HG02840 (cell line): Measurements from ENCODE around the gene GRHL1.

Experiments used
- ATAC-seq: cut with Tn5 transposase; IDR thresholded peaks from one replicate; pipeline ENCODE4 v1.9.1; 2021; ENCODE audit warnings: mild to moderate bottlenecking, moderate library complexity, moderate number of reproducible peaks; ENCODE audit not compliant: unreplicated experiment, low FRiP score

The GRHL1 gene

DNA sequence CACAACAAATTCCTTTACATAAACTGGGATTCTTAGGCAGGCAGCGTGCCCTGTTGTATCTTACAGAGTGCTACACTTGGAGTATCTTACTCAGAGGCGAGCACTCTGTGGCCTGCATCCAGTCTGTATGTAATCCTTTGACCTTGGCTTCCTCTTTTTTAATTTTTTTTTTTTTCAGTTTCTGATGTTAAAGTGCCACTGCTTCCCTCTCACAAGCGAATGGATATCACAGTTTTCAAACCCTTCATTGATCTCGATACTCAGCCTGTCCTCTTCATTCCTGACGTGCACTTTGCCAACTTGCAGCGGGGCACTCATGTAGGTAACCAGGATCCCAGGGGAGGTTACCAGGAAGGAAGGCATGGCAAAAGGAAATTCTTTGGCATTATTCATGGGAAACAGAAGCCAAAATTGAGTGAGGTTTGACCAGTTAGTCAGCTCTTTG lies 40.4 kb downstream of the GRHL1 start:
- ATAC-seq, result no peak

GRCh38 chr2:9992427-9993187 lies 41.1 kb downstream of the GRHL1 start:
- no peak for ATAC-seq

DNA sequence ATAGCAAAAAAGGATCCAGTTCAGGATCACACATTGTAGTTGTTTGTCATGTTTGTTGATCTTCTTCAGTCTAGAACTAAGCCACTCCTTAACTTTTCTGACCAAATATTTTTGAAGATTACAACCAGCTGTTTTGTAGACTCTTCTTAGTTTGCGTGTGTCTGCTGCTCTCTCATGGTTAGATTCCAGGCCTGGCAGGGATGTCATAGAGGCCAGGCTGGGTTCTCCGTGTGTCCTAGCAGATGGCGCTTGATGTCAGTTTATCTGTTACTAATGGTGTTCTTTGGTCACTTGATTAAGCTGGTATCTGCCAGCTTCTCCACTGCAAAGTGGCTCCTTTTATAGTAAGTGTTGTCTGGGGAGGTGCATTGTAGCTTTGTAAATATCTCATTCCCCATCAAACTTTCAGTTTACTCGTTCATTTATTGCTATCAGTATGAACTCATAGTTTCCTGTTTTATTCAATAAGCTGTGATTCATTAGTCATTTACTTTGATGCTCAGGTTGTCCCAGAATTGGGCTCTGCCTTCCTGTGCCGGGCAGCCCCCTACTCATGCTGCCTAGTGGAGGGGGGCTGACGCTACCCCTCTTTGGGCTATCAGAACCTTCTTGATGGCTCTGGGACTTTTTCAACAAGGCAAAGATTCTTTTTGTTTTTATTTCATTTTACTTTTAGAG lies 42.1 kb downstream of the GRHL1 start:
- no peak for ATAC-seq

DNA sequence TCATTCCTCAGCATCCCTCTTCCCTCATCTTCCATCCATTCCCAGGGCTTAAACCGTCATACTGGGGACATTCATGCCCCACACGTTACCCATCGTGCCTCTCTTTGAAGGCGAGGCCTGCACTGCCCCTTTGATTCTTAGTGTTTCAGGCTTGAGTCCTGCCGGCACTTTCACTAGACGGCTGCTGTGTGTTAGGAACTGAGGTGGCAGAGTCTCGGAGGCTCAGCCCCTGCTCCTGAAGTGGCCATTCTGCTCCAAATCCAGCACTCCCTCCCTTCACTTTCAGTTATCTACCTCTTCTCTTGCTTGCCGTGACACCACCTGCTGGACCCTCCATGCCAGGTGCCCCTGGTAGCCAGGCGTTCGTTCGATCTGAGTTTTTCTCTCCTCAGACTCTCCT lies 43.0 kb downstream of the GRHL1 start:
- no peak for ATAC-seq

DNA sequence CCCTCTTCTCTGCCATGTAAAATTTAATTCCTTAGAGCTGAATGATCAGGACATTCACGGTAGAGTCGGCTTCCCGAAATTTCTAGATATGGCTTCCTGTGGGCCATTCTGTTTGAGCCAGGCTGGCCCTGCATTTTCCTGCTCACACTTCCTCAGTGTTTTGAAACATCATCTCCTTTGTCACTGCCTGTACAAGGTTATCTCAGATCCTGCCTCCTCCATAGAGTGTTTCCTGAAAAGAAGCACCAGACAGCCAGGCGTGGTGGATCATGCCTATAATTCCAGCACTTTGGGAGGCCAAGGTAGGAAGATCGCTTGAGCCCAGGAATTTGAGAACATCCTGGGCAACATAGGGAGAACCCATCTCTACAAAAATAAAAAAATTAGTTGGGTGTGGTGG lies 43.6 kb downstream of the GRHL1 start:
- ATAC-seq, result no peak

DNA sequence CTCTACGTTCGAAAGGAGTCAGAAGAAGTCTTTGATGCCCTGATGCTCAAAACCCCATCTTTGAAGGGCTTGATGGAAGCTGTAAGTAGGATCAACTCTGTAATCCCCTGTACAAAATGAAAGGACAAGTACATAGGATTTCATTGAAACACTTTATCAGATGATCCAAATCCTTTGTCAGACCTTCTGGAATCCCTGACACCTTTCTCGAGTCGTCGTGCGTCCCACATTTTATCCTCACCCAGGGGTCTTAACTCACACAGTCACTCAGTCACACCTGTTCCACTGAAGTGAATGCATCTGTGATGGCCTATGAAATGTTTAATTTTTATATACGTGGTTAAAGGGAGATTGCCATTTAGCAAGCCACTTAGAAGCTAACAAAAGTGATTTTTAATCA lies 44.8 kb downstream of the GRHL1 start:
- no peak for ATAC-seq

- no peak for ATAC-seq
Observed at GRCh38 chr2:9997936-9998335, 46.4 kb downstream of the GRHL1 start.

DNA sequence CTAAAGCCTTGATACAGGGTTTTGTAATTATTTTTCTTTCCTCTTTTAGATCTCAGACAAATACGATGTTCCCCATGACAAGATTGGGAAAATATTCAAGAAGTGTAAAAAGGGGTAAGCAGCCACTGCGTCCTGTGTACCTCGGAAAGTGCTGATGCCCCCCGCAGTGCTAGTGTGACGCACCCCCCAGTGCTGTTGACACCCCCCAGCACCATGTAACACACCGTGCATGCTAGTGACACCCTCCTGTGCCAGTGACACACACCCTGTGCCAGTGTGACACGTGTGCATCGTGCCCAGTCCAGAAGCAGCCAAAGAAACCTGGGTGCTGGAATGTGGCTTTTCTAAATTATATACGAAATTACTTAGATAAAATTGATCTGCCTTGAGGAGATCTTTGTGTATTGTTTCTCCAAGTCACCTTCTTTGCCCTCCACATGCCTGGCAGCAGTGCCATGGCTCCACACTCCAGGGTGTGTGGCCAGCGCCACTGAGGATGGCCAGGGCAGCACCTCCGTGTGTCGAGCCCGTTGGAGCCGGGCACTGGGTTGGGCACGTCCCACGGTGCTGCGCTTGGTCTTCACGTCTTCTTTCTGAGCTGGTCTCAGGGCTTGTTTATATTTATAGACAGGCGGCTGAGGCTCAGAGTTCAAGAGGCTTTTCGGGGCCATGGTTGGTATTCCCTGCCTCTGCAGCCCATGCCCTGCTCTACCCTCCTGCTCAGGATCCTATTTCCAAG lies 47.6 kb downstream of the GRHL1 start:
- ATAC-seq, result no peak

- no peak for ATAC-seq
Observed at GRCh38 chr2:9999693-10000092, 48.2 kb downstream of the GRHL1 start.

DNA sequence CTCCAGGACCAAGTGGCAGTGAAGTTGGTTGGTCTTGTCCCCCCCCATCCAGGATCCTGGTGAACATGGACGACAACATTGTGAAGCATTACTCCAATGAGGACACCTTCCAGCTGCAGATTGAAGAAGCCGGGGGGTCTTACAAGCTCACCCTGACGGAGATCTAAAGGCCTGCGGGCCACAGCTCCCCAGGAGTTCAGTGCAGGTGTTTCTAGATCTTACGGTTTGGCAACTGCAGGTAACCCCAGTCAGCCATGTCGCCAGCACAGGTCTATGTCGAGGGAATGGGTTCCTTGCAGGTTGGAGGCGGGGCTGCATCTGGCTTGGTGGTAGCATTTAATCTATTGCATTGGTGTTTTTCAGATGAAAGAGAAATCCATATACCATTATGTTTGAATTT lies 49.0 kb downstream of the GRHL1 start:
- ATAC-seq, result no peak

DNA sequence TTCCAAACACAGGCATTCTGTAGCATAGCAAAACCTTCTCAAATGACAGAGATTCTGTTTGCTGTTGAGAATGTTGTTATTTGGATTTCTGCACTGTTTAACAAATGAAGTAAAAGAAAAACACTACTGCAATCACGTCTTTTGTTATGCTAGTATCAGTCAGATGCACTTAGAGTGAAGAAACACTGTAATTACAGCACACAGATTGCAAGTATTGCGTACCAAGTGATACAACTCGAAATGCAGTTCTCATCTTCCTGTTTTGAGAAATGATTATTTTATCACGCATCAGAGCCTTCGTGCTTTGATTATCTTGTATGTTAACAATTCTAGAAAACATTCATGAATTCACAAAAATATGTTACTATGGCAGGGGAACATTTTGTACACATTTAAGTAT lies 50.1 kb downstream of the GRHL1 start:
- no peak for ATAC-seq

DNA sequence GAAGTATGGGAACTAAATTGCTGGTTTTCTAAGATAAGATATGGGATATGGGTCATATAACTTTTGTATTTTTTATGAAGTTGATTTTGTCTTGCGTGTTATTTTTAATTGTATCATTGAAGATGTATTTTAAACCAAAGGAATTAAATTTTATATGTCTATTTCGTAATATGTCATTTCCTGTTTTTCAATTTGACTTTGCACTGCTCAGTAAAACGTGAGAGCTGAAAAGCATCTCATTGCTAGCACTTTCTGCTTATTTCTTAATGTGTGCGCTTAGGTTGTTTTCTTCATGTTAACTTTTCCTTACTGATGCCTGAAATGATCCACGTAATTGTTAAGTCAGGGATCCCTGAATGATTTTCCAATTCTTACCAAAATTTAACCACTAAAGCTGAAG lies 50.6 kb downstream of the GRHL1 start:
- no peak for ATAC-seq

DNA sequence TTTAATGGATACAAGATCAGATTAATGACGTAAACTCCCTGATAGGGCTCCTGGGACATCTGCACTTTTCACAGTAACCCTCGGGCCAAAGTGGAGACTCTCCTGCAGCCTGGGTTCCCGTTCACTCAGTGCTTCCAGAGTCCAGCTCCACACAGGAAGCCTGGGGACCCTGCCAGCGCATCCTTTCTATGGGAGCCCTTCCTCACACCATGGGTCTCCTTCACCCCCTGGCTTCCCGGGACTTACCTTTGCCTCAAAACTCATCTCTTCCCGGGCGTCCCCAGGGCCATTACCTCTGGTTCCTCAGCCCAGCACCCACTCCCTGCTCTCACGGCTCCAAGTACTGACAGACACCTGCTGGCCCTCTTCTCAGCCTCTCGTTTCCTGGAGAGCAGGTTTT lies 51.2 kb downstream of the GRHL1 start:
- no peak for ATAC-seq

GRCh38 chr2:10003206-10004125 lies 52.0 kb downstream of the GRHL1 start:
- ATAC-seq, result no peak

GRCh38 chr2:10004401-10004800 lies 52.9 kb downstream of the GRHL1 start:
- ATAC-seq, result no peak

GRCh38 chr2:10004836-10005235 lies 53.3 kb downstream of the GRHL1 start:
- ATAC-seq, result no peak

DNA sequence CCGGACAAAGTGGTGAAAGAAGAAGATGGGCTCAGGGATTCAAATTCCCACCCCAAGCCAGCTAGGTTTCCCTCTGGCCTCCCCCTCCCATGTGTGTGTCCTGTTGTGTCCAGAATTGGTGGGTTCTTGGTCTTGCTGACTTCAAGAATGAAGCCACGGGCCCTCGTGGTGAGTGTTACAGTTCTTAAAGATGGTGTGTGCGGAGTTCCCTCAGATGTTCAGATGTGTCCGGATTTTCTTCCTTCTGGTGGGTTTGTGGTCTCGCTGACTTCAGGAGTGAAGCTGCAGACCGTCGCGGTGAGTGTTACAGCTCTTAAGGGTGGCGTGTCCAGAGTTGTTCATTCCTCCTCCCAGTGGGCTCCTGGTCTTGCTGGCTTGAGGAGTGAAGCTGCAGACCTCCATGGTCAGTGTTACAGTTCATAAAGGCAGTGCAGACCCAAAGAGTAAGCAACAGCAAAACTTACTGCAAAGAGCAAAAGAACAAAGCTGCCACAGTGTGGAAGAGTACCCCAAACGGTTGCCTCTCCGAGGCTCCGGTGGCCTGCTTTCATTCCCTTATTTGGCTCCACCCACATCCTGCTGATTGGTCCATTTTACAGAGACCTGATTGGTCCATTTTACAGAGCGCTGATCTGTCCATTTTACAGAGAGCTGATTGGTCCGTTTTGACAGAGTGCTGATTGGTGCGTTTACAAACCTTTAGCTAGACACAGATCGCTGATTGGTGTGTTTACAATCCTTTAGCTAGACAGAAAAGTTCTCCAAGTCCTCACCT lies 54.2 kb downstream of the GRHL1 start:
- ATAC-seq, result no peak

- ATAC-seq, result no peak
Observed at GRCh38 chr2:10006236-10007161, 55.0 kb downstream of the GRHL1 start.

GRCh38 chr2:10007435-10007834 lies 55.9 kb downstream of the GRHL1 start:
- ATAC-seq, result no peak
